ENCODE data around the gene DDX43.
"Not testable (repeated sequence)": the region's sequence is repeated elsewhere in the genome, so short reads cannot be mapped to it uniquely, and the experiment has no call there.

The DDX43 gene

DNA sequence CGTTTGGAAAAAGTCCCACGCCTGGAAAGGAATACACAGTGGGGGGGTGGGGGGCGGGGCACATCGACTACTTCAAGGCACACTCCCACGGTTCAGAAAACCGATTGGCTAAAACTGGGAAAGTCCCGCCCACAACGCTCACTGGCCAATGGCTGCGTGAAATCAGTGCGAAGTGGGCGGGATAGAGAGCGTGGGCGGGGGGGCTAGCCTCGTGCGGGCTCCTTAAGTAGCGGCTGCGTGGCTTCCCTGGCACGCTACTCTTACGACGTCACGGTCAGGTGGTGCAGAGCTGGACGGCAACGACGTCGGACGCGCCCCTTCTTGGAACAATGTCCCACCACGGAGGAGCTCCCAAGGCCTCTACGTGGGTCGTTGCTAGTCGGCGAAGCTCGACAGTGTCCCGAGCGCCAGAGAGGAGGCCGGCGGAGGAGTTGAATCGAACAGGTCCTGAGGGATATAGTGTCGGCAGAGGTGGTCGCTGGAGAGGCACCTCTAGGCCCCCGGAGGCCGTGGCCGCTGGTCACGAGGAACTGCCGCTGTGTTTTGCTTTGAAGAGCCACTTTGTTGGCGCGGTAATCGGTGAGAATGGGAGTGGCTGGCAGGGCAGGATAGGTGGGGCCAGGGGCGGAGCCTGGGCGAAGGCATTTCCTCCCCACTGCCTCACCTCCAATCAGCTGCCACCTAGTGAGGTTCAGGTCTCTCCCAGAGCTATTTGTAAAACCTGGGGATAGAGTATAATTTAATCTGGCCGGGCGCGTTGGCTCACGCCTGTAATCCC lies at the start of gene DDX43:
Gene DDX43 (plus strand): TSS at position 252 of the 778 bp plus-strand sequence. CDS start 78 bp downstream, at position 330.
- no peak for DNase-seq (ENCODE audit: low spot score)

GRCh38 chr6:73348550-73349204 lies 46.0 kb upstream of the DDX43 start:
- no peak for DNase-seq (ENCODE audit: low spot score)

DNA sequence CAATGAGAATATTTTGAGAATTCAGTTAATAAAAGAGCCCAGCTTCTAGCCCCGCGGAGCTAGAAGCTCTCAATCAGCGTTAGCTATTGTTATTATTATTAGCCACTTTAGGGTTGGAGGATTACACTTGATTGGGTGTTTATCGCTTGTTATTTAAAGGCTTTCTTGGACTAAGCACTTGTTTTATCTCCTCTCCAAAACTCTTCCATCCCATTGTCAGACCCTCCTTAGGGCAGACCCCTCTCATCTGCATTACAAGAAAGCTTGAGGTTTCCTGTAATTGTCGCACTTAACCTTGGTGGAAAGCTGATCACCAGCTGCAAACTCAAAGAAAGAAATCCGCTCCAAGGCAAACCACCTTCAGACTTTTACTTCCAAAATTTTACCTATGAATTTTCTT lies 45.3 kb upstream of the DDX43 start:
- DNase-seq (ENCODE audit: low spot score) = no peak

DNA sequence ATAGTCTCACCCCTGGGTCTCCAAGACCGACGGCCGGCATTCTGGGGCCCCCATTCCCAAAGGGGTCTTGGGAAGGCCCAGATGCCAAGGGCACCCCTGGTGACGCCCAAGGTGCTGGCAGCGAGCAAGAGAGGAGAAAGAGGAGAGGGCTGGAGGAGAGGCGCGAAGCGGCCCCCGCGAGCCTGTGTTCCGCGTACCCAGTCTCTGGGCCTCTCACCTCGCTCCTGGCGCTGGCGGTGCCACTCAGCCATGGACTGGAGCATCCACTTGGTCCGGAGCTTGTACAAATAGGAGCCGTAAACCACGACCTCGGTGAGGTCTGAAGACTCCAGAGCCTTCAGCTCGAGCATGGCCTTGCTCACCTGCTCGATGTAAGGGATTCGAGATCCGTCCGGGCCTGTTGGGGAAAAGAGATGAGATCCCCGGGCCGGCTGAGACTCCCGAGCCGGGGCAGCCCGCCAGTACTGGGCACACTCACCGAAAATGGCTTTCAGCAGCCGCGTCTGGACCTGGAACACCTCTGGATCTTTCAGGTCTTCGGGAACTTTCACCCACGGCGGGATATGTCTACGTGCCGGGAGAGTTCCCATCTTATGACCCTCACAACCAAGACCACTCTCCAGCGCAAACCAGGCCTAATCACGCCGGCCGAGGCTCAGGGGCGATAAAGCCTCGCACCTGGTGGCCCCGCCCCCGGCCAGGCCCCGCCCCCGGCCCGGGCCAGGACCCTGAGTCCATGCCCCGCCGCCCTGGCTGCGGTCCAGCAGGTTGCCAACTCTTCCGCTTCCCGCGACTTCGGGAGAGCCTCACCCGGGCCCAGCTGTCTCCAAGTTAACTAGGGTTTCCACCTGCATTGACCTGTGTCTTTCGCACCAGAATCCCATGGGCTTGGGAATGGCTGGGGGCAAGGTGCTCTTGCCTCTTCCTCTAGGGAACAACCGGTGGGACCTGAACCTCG lies 40.7 kb upstream of the DDX43 start, which contains the start of gene DPPA5:
Gene DPPA5 (minus strand): TSS at position 641 of the 958 bp plus-strand sequence. CDS start 51 bp downstream, at position 590.
- DNase-seq (ENCODE audit: low spot score) = no peak

DNA sequence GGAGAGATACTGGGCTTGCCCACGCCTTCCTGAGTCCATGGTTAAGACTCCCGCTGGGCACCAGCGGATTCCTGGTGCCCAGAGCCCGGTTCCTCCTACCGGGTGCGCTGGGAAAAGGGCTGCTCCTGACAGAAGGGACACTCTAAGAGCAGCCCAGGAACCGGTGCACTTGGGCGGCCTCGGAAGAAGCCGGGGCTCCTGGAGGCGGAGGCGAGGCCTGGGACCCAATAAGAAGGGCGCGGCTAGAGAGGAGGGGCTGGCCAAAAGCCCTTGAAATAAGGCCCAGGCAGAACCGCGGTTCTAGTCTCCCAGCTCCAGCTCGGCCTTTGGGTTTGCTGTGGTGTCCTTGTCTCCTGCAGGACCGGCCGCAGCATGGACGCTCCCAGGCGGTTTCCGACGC lies 32.3 kb upstream of the DDX43 start, which contains the start of gene KHDC3L:
Gene KHDC3L (plus strand): TSS at position 301 of the 400 bp plus-strand sequence. CDS start 72 bp downstream, at position 373.
- no peak for DNase-seq (ENCODE audit: low spot score)

DNA sequence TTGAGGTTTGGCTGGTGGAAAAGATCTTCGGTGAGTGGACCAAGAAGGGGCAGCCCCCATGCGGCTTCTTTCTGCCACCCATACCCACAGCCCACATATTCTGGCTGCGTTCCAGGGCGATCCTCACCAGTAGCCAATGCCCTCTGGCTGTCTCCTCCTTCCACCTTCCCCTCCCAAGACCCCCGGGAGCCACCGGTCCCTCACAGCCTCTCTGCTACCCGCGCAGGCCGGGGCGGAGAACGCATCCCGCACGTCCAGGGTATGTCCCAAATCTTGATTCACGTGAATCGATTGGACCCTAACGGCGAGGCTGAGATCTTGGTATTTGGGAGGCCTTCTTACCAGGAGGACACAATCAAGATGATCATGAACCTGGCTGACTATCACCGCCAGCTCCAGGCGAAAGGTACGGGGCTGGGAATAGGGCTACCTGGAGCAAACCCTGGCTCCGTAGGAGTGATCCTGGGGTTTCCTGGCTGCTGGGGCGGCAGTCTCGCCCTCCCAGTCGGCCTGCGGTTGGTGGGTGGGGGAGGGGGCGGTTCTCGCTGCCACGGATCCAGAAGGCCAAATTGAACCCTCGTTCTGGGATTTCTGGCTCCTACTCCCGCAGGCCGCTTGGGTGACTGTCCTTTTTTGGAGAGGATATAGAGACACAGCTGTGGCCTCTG lies 31.6 kb upstream of the DDX43 start:
- DNase-seq (ENCODE audit: low spot score) = no peak

- no peak for DNase-seq (ENCODE audit: low spot score)
Measured at GRCh38 chr6:73363537-73363875, 31.1 kb upstream of the DDX43 start.

DNA sequence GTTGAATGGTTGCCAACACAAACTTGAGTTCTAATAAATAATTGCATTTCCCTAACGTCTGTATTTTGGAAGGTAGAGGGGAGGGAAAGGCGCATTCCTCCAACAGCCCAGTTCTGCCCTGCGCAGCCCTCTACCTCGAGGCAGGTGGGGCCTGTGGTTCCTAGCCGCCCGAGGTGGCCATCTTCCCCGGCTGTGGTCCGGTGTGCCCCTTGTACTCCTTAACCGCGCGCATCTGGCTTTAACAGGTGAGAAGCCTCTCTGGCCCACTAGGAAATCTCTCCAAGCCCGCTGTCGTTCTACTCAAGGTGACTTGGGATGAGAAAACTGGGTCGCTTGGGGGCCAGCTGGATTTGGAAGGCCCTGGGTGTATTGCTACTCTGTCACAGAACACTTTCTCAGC lies 30.5 kb upstream of the DDX43 start:
- no peak for DNase-seq (ENCODE audit: low spot score)

GRCh38 chr6:73364549-73364948 lies 30.1 kb upstream of the DDX43 start:
- DNase-seq (ENCODE audit: low spot score) = no peak

DNA sequence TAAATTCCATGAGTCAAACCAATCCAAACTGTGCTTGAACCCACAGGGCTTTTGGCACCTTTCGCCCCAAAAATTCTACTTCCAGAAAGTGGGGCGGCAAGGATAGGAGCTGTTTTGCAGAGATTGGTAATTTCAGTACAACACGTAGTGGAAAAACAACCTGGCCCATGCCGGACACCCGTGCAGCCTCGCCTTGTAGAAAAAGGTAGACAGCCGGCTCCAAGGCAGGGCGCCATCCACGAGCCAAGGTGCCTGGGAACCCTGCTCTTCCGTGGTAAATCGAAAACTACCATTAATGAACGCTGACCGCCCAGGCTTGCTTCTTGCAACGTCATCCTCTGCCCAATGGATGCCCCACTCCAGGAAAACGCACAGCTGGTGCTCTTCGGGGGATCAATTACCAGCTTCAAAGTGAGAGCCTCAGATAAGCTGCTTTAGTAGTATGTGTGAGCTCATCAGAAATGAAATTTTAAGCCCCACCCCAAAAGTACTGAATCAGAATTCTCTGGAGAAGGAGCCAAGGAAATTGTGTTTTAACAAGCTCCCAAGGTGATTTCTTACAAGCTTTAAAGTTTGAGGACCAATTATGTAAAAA lies 26.8 kb upstream of the DDX43 start:
- DNase-seq (ENCODE audit: low spot score) = peak; percentile 77

- DNase-seq (ENCODE audit: low spot score) = no peak
Measured at GRCh38 chr6:73368675-73369074, 26.0 kb upstream of the DDX43 start.

DNA sequence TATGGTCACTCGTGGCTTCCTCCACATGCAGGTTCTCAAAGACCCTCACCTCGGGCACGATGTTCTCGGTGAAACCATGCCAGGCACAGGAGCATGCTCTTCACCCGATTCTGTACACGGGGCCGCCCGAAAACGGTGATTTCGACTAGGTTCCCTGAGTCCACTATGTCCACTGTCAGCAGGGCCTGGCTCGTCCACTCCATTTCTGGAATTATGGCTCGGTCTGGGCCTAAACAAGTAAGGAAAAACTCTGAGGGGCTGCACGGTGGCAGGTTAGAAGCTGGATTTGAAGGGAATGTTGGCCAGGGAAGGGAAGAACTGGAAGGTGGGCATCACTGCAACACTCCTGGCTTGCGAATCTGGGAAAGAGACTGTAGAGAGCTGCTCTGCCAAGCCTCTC lies 25.5 kb upstream of the DDX43 start:
- no peak for DNase-seq (ENCODE audit: low spot score)

GRCh38 chr6:73369563-73369962 lies 25.1 kb upstream of the DDX43 start, which contains the start of gene OOEP:
TSS of gene OOEP (minus strand) at chr6:73369897. CDS start at chr6:73369792, 105 bp downstream.
- no peak for DNase-seq (ENCODE audit: low spot score)

GRCh38 chr6:73371984-73372383 lies 22.6 kb upstream of the DDX43 start:
- DNase-seq (ENCODE audit: low spot score) = no peak

DNA sequence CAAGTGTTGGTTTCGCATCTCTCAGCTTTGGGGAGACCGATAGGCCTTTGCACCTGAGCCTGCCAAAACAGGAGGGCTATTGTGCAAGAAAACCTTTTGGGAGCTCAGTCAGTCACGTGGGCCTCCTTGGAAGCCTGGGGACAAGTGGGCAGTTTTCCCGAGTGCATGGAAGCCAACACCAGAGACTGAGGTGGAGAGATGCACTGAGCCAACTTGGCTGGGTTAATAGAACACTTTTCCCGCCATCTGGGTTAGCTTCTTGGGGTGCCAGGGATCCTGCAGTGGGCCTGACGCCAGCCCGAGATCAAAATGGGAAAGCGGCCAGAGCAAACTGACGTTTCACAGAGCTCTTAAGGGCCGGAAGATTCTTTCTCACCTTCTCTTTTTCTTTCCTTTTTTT lies 22.1 kb upstream of the DDX43 start:
- DNase-seq (ENCODE audit: low spot score) = peak; percentile 97

DNA sequence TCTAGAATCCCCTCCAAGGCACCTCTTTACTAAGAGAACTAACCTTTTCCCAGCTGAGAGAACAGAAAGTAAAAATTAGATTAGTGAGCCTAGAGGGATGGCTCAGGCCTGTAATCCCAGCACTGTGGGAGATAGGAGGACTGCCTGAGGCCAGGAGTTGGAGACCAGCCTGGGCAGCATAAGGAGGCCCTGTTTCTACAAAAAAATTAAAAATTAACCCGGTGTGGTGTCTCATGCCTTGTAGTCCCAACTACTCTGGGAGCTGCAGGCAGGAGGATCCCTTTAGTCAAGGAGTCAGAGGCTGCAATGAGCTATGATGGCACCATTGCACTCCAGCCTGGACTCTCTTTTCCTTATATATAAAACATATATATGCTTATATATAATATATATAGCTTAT lies 19.4 kb upstream of the DDX43 start:
- DNase-seq (ENCODE audit: low spot score) = peak; percentile 77

- no peak for DNase-seq (ENCODE audit: low spot score)
Measured at GRCh38 chr6:73377225-73377624, 17.4 kb upstream of the DDX43 start.

DNA sequence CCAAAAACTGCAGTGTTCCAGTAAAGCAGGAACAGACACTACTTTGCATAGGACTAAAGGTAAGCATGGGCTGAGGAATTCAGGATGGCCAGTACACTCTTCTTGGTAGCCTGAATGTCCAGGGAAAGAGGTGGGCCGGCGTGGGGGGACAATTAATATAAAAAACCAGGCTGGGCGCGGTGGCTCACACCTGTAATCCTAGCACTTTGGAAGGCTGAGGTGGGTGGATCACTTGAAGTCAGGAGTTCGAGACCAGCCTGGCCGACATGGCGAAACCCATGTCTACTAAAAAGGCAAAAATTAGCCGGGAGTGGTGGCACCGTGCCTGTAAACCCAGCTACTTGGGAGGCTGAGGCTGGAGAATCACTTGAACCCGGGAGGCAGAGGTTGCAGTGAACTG lies 13.1 kb upstream of the DDX43 start:
- DNase-seq (ENCODE audit: low spot score) = not testable (repeated sequence)

DNA sequence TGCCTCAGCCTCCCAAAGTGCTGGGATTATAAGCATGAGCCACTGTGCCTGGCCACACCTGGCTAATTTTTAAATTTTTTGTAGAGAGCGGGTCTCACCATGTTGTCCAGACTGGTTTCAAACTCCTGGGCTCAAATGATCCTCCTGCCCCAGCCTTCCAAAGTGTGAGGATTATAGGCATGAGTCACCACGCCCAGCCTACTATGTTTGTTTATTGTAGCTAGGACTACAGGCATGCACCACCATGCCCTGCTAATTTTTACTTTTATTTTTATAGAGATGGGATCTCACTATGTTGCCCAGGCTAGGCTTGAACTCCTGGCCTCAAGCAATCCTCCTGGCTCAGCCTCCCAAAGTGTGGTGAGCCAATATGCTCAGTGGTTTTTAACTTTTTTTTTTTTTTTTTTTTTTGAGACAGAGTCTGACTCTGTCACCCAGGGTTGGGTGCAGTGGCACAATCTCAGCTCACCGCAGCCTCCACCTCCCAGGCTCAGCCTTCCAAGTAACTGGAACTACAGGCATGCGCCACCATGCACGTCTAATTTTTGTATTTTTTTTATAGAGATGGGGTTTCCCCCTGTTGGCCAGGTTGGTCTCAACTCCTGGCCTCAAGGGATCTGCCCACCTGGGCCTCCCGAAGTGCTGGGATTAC lies 12.0 kb upstream of the DDX43 start:
- no peak for DNase-seq (ENCODE audit: low spot score)

GRCh38 chr6:73388433-73388799 lies 6.2 kb upstream of the DDX43 start:
- no peak for DNase-seq (ENCODE audit: low spot score)
